Transverse colon (tissue), 4 donors: ENCODE results near the gene SMAP1. TPM values are rescaled to one million over a fixed set of nuclear protein-coding genes. Genes with fewer than 3 reads are reported as not detected.
"Not testable (repeated sequence)": the region's sequence is repeated elsewhere in the genome, so short reads cannot be mapped to it uniquely, and the experiment has no call there.

Source experiments
- DNase-seq: peaks from one replicate; pipeline ENCODE4 v3.0.0-alpha.2; 2019
- H3K27ac ChIP-seq, 4 donors: fragments of 200-600 bp; sonication (generic); 2 replicates each; pipeline ENCODE4 v1.5.1; 2016 to 2018; ENCODE audit warnings: inconsistent platforms in 4 of 4
- H3K27me3 ChIP-seq: fragments of 200-600 bp; sonication (generic); 2 replicates; pipeline ENCODE4 v1.5.1; 2017; ENCODE audit warnings: inconsistent platforms
- H3K36me3 ChIP-seq, 4 donors: fragments of 200-600 bp; sonication (generic); 2 replicates each; pipeline ENCODE4 v1.5.1; 2017 to 2019; ENCODE audit warnings: inconsistent platforms in 4 of 4
- H3K4me1 ChIP-seq, 4 donors: fragments of 200-600 bp; sonication (generic); 2 replicates each; pipeline ENCODE4 v1.5.1; 2017 to 2020; ENCODE audit warnings: inconsistent platforms in 4 of 4
- H3K4me3 ChIP-seq, 4 donors: fragments of 200-600 bp; sonication (generic); 1 replicate in 1 of 4; 2 replicates in 3 of 4; pipeline versions ENCODE4 v1.5.1 to v1.6.1; 2017 to 2019; ENCODE audit warnings: inconsistent platforms in 4 of 4
- H3K9me3 ChIP-seq, 2 donors: fragments of 200-600 bp; sonication (generic); 2 replicates each; pipeline ENCODE4 v1.5.1; 2017 to 2019; ENCODE audit warnings: inconsistent platforms in 2 of 2
- EP300 ChIP-seq: sonication (generic); formaldehyde crosslinking; IDR thresholded peaks from one replicate; pipeline ENCODE4 v1.6.1; 2017; ENCODE audit warnings: antibody characterized with exemption, low read depth
- POLR2A ChIP-seq: fragments of 450-650 bp; IDR thresholded peaks from one replicate; pipeline ENCODE4 v1.6.1; 2016; ENCODE audit warnings: antibody characterized with exemption, mild to moderate bottlenecking, moderate library complexity
- POLR2AphosphoS5 ChIP-seq, 3 donors: sonication (generic); formaldehyde crosslinking; IDR thresholded peaks; one replicate each; pipeline ENCODE4 v1.6.1; 2016; ENCODE audit warnings: antibody characterized with exemption in 3 of 3
- WGBS, 2 donors: methylation state at CpG; one replicate each; pipeline ENCODE4 v1.1.5; 2018; ENCODE audit warnings: low coverage in 1 of 2; 5-methylcytosine and 5-hydroxymethylcytosine counted together
- in situ Hi-C, 4 donors: fragments of 200-750 bp; cut with MboI; loops; one replicate each; pipeline versions ENCODE4 v1.15.0 to v1.15.1; 2017; ENCODE audit warnings: low sequenced_read_pairs in 3 of 4, low pct_ligation_motif_present in 1 of 4, low pct_unique_long_range_greater_than_20kb in 1 of 4
- intact Hi-C: fragments of 100-400 bp; cut with DNase I; formaldehyde crosslinking; loops from one replicate; pipeline ENCODE4 v1.15.1; 2023; ENCODE audit warnings: low total_unique reads
- total RNA-seq, 4 donors: library from RNA; depleted of rRNA; stranded (reverse); fragments of >200 nt; gene quantifications; one replicate each; pipeline ENCODE4 v1.1.0, GENCODE V29; 2016
- TF ChIP-seq, protein P1 (sequence below), 5 experiments: fragments of 200-600 bp in 3 of 5; fragments of 450-650 bp in 2 of 5; sonication (generic) in 3 of 5; IDR thresholded peaks; 1 replicate in 2 of 5; 2 replicates in 3 of 5; pipeline ENCODE4 v1.5.1; 2016 to 2017; ENCODE audit warnings: antibody characterized with exemption in 5 of 5, inconsistent platforms in 3 of 5, mild to moderate bottlenecking in 2 of 5, moderate library complexity in 1 of 5

Gene SMAP1
- total RNA-seq, 4 donors from 2014 or later = 10.3 to 49.3 (median 35.3) TPM

- no peak for TF ChIP-seq POLR2A
- TF ChIP-seq POLR2AphosphoS5 (IDR thresholded peaks at IDR 0.05) = no peak
- TF ChIP-seq, protein P1, sequence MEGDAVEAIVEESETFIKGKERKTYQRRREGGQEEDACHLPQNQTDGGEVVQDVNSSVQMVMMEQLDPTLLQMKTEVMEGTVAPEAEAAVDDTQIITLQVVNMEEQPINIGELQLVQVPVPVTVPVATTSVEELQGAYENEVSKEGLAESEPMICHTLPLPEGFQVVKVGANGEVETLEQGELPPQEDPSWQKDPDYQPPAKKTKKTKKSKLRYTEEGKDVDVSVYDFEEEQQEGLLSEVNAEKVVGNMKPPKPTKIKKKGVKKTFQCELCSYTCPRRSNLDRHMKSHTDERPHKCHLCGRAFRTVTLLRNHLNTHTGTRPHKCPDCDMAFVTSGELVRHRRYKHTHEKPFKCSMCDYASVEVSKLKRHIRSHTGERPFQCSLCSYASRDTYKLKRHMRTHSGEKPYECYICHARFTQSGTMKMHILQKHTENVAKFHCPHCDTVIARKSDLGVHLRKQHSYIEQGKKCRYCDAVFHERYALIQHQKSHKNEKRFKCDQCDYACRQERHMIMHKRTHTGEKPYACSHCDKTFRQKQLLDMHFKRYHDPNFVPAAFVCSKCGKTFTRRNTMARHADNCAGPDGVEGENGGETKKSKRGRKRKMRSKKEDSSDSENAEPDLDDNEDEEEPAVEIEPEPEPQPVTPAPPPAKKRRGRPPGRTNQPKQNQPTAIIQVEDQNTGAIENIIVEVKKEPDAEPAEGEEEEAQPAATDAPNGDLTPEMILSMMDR (IDR thresholded peaks at IDR 0.05) = no peak
- TF ChIP-seq EP300 = no peak
- intact Hi-C loops = no loop called here
- no peak overlapping the region for H3K27ac ChIP-seq
- H3K4me1 ChIP-seq = peaks cover 0 to 4% (median 2%) of the 10 kb centered on the region in 4 donors
- WGBS, 2 donors = 83 to 91% methylated on average over 3 to 6 of the region's 6 CpGs
- H3K27me3 ChIP-seq = no peaks in the 10 kb centered on the region
- peaks cover 0 to 11% (median 1%) of the 10 kb centered on the region in 4 donors for H3K36me3 ChIP-seq
- no peaks in the 10 kb centered on the region for H3K9me3 ChIP-seq
- no peak overlapping the region for H3K4me3 ChIP-seq
- DNase-seq = no peak
- in situ Hi-C loops = no loop called here
Observed at GRCh38 chr6:70735513-70735912, 67.8 kb downstream of the SMAP1 start.

GRCh38 chr6:70738028-70738427 is 70.3 kb downstream of the SMAP1 start:
- WGBS, 2 donors = 92 to 100% methylated on average over 2 of the region's 2 CpGs
- Histone ChIP-seq H3K4me3 (no peak overlapping the region), H3K27me3 (no peaks in the 10 kb centered on the region), H3K4me1 (peaks cover 0 to 4% (median 2%) of the 10 kb centered on the region in 4 donors), H3K36me3 (peaks cover 0 to 11% (median 1%) of the 10 kb centered on the region in 4 donors), H3K27ac (no peak overlapping the region), H3K9me3 (no peaks in the 10 kb centered on the region)
- in situ Hi-C loops (no loop called here), intact Hi-C loops (no loop called here)
- DNase-seq = no peak
- TF ChIP-seq, protein P1 (IDR thresholded peaks at IDR 0.05) = no peak
- TF ChIP-seq POLR2A (no peak), POLR2AphosphoS5 (IDR thresholded peaks at IDR 0.05) (no peak), EP300 (no peak)

DNA sequence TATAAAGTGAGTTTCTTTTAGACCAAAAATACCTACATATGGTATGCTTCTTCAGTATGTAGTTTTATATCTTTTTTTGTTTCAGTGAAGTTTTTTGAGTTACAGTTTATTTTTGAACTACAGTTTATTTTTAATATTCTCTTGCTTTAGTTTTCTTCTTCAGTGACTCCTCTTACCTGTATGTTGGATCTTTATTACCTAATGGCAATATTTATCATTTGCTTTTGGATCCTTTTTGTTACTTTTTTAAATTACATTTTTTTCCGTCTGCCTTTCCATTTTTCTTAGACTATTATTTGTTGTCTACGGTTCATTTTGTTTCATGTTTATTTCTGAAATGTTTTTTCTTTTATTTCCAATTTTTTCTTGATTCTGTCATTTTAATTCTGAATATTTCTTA is 71.9 kb downstream of the SMAP1 start:
- Histone ChIP-seq H3K4me1 (peaks cover 0 to 4% (median 2%) of the 10 kb centered on the region in 4 donors), H3K27ac (no peak overlapping the region), H3K4me3 (no peak overlapping the region), H3K36me3 (peaks cover 0 to 8% (median 1%) of the 10 kb centered on the region in 4 donors), H3K9me3 (peaks cover 0 to 3% of the 10 kb centered on the region in 2 donors), H3K27me3 (no peaks in the 10 kb centered on the region)
- WGBS, 2 donors = 94 to 100% methylated on average over 2 of the region's 2 CpGs
- TF ChIP-seq EP300 (no peak), POLR2A (no peak), POLR2AphosphoS5 (IDR thresholded peaks at IDR 0.05) (no peak)
- TF ChIP-seq, protein P1 (IDR thresholded peaks at IDR 0.05) = no peak
- in situ Hi-C loops = no loop called here
- intact Hi-C loops = no loop called here
- DNase-seq = no peak

DNA sequence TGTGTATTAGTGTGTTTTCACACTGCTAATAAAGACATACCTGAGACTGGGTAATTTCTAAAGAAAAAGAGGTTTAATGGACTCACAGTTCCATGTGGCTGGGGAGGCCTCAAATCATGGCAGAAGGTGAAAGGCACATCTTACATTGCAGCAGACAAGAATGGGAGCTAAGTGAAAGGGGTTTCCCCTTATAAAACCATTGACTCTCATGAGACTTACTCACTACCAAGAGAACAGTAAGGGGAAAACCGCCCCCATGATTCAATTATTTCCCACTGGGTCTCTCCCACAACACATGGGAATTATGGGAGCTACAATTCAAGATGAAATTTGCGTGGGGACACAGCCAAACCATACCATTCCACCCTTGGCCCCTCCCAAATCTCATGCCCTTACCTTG is 73.1 kb downstream of the SMAP1 start:
- H3K4me1 ChIP-seq, H3K9me3 ChIP-seq, H3K36me3 ChIP-seq, H3K4me3 ChIP-seq, DNase-seq, H3K27ac ChIP-seq, intact Hi-C loops, in situ Hi-C loops, H3K27me3 ChIP-seq: not testable (repeated sequence)
- 78% methylated on average over 2 of the region's 2 CpGs; no CpG with 5 or more reads in 1 of the 2 donors for WGBS, 2 donors

GRCh38 chr6:70742462-70742861 is 74.8 kb downstream of the SMAP1 start:
- intact Hi-C loops, H3K36me3 ChIP-seq, H3K4me1 ChIP-seq, DNase-seq, H3K9me3 ChIP-seq, H3K4me3 ChIP-seq, H3K27ac ChIP-seq, in situ Hi-C loops, H3K27me3 ChIP-seq: not testable (repeated sequence)
- 93 to 94% methylated on average over 3 of the region's 3 CpGs for WGBS, 2 donors
